Panc1 (cell line): Measurements from ENCODE around the gene SPACA7. TPM values are rescaled to one million over a fixed set of nuclear protein-coding genes. Genes with fewer than 3 reads are reported as not detected.

Experiments used
- ATAC-seq: fragments of 200-7000 bp; cut with Tn5 transposase; 2 replicates; pipeline ENCODE4 v1.9.1; 2020; ENCODE audit warnings: mild to moderate bottlenecking, moderate library complexity
- BruUV-seq: library from RNA; stranded (reverse); fragments of 400-500 nt; replicated peaks from 2 replicates; lab custom pipeline; 2021; lab: Mats Ljungman, UMichigan
- CTCF ChIA-PET: fragments of 300-600 bp; sonication (Branson Sonifier 250); formaldehyde crosslinking; loops from one replicate; lab custom pipeline; 2022; ENCODE audit warnings: antibody characterized with exemption; lab: Charles Lee
- POLR2A ChIA-PET: fragments of 300-600 bp; sonication (Branson Sonifier 250); formaldehyde crosslinking; loops from one replicate; lab custom pipeline; 2022; ENCODE audit warnings: antibody characterized with exemption; lab: Charles Lee
- DNase-seq: peaks from one replicate; pipeline ENCODE4 v3.0.0-alpha.2; 2010; ENCODE audit warnings: low read depth, low spot score
- H3K27ac ChIP-seq: 2 replicates; pipeline ENCODE4 v1.5.1; 2011; ENCODE audit warnings: mild to moderate bottlenecking, low read length, inconsistent platforms
- H3K27me3 ChIP-seq: fragments of 200-500 bp; sonication (Bioruptor generic); 2 replicates; pipeline ENCODE4 v1.6.0; 2014; ENCODE audit warnings: low read length, inconsistent platforms; ENCODE audit not compliant: control insufficient read depth, insufficient read depth
- H3K36me3 ChIP-seq: fragments of 200-500 bp; sonication (Bioruptor generic); 2 replicates; pipeline ENCODE4 v1.5.1; 2014; ENCODE audit warnings: inconsistent platforms, mild to moderate bottlenecking, low read length, moderate library complexity; ENCODE audit not compliant: control insufficient read depth, insufficient read depth
- H3K4me1 ChIP-seq: 2 replicates; pipeline ENCODE4 v1.5.1; 2011; ENCODE audit warnings: inconsistent platforms, mild to moderate bottlenecking, low read length, moderate library complexity; ENCODE audit not compliant: control insufficient read depth, insufficient read depth
- H3K4me3 ChIP-seq, 2 experiments: 2 replicates each; pipeline ENCODE4 v1.5.1; 2011 to 2012; ENCODE audit warnings: low read depth in 2 of 2, low read length in 2 of 2, mild to moderate bottlenecking in 2 of 2, inconsistent platforms in 1 of 2, moderate library complexity in 1 of 2
- H3K9me3 ChIP-seq: fragments of 200-500 bp; sonication (Bioruptor generic); 2 replicates; pipeline ENCODE4 v1.5.1; 2014; ENCODE audit warnings: low read depth, mild to moderate bottlenecking, inconsistent platforms, low read length, moderate library complexity; ENCODE audit not compliant: control insufficient read depth, insufficient read depth
- CTCF ChIP-seq: fragments of 450-650 bp; IDR thresholded peaks from 2 replicates; pipeline ENCODE4 v1.5.1; 2017; ENCODE audit warnings: mild to moderate bottlenecking
- POLR2AphosphoS5 ChIP-seq: IDR thresholded peaks from 2 replicates; pipeline ENCODE4 v1.6.1; 2012; ENCODE audit warnings: mild to moderate bottlenecking, low read depth, low read length, moderate library complexity
- REST ChIP-seq, 2 experiments: IDR thresholded peaks; 2 replicates each; pipeline ENCODE4 v1.6.1; 2011 to 2012; ENCODE audit warnings: low read depth in 2 of 2, control low read depth in 1 of 2, low read length in 1 of 2, mild to moderate bottlenecking in 1 of 2, moderate library complexity in 1 of 2; ENCODE audit not compliant: insufficient read depth in 1 of 2
- SIN3A ChIP-seq: IDR thresholded peaks from 2 replicates; pipeline ENCODE4 v1.6.1; 2012; ENCODE audit warnings: low read depth, mild to moderate bottlenecking, low read length, moderate library complexity, borderline replicate concordance; ENCODE audit not compliant: insufficient read depth
- TCF7L2 ChIP-seq: IDR thresholded peaks from 2 replicates; pipeline ENCODE4 v1.6.1; 2011; ENCODE audit warnings: mild to moderate bottlenecking, low read depth, low read length, inconsistent platforms
- in situ Hi-C: cut with HindIII; loops from 2 replicates; pipeline ENCODE4 v1.10.0; 2016; ENCODE audit warnings: low sequenced_read_pairs, low pct_unique_long_range_greater_than_20kb
- intact Hi-C: fragments of 100-400 bp; cut with micrococcal nuclease; formaldehyde crosslinking; loops from one replicate; pipeline ENCODE4 v1.10.0; 2022; ENCODE audit not compliant: unreplicated experiment
- total RNA-seq: library from RNA; stranded (reverse); gene quantifications from one replicate; pipeline ENCODE4 v1.2.1, GENCODE V29; 2021; ENCODE audit not compliant: unreplicated experiment

The SPACA7 gene
- total RNA-seq, 1 experiment from 2014 or later, result not detected

- ChIA-PET POLR2A (no interaction called here), CTCF (no interaction called here)
- Histone ChIP-seq H3K36me3 (no peaks in the 10 kb centered on the region), H3K27me3 (no peaks in the 10 kb centered on the region), H3K4me1 (no peaks in the 10 kb centered on the region), H3K4me3 (no peak overlapping the region), H3K9me3 (no peaks in the 10 kb centered on the region), H3K27ac (no peak overlapping the region)
- DNase-seq, result no peak
- intact Hi-C loops (no loop called here), in situ Hi-C loops (no loop called here)
- no peak for ATAC-seq
- BruUV-seq, result no TSS peak
- TF ChIP-seq TCF7L2 (no peak), CTCF (no peak), REST (IDR thresholded peaks at IDR 0.05; ENCODE audit: insufficient read depth in 1 of 2, low read depth in 2 of 2, low read length in 1 of 2) (no peak), POLR2AphosphoS5 (no peak), SIN3A (no peak)
Measured at GRCh38 chr13:112468069-112468468, 91.9 kb downstream of the SPACA7 start.

GRCh38 chr13:112469071-112469745 lies 93.1 kb downstream of the SPACA7 start:
- Histone ChIP-seq H3K4me1 (no peaks in the 10 kb centered on the region), H3K27me3 (no peaks in the 10 kb centered on the region), H3K4me3 (no peak overlapping the region), H3K9me3 (no peaks in the 10 kb centered on the region), H3K27ac (no peak overlapping the region), H3K36me3 (no peaks in the 10 kb centered on the region)
- DNase-seq (no peak), ATAC-seq (no peak)
- ChIA-PET POLR2A (no interaction called here), CTCF (no interaction called here)
- no peak for TF ChIP-seq SIN3A
- no peak for TF ChIP-seq POLR2AphosphoS5
- no peak for TF ChIP-seq REST (IDR thresholded peaks at IDR 0.05; ENCODE audit: insufficient read depth in 1 of 2, low read depth in 2 of 2, low read length in 1 of 2)
- TF ChIP-seq CTCF, result no peak
- TF ChIP-seq TCF7L2, result no peak
- intact Hi-C loops (no loop called here), in situ Hi-C loops (no loop called here)
- no TSS peak for BruUV-seq
